Measurements from ENCODE around the gene FAM240A. TPM values are rescaled to one million over a fixed set of nuclear protein-coding genes. Genes with fewer than 3 reads are reported as not detected.

Gene FAM240A
- total RNA-seq, 2 donors from 2014 or later: not detected

GRCh38 chr3:46578973-46579755 lies 33.2 kb upstream of the FAM240A start:
- no peak for TF ChIP-seq CTCF (conservative IDR thresholded peaks at IDR 0.05)
- H3K4me1 Mint-ChIP-seq: peaks cover 49% of the 10 kb centered on the region
- peaks cover 54% of the 10 kb centered on the region for H3K36me3 ChIP-seq (ENCODE audit: control insufficient read depth, insufficient read depth, low read length)
- H3K9me3 Mint-ChIP-seq: peaks cover 2% of the 10 kb centered on the region
- peaks cover 62% of the 10 kb centered on the region for H3K36me3 Mint-ChIP-seq (ENCODE audit: low read depth)
- WGBS, 2 experiments (ENCODE audit: insufficient coverage in 1 of 2, insufficient read length in 1 of 2): 9 to 23% methylated on average over 9 to 10 of the region's 10 CpGs
- peaks cover 7% of the 10 kb centered on the region for H3K4me1 ChIP-seq (ENCODE audit: control insufficient read depth, insufficient read depth, low read length)
- H3K4me3 ChIP-seq (ENCODE audit: low read length): peak overlapping the region; percentile 99
- no peaks in the 10 kb centered on the region for H3K27me3 ChIP-seq (ENCODE audit: control insufficient read depth, insufficient read depth, low read length, poor library complexity, severe bottlenecking)
- no peaks in the 10 kb centered on the region for H3K27me3 Mint-ChIP-seq (ENCODE audit: insufficient read depth)
- H3K27ac Mint-ChIP-seq: peak overlapping the region; percentile 100
- DNase-seq: no peak
- H3K4me3 Mint-ChIP-seq: peak overlapping the region; percentile 97
- H3K9ac ChIP-seq (ENCODE audit: extremely low read depth, low read length, poor library complexity, severe bottlenecking): peak overlapping the region; percentile 99
- peaks cover 12% of the 10 kb centered on the region for H3K9me3 ChIP-seq (ENCODE audit: control insufficient read depth, low read length)
- no peak overlapping the region for H3K27ac ChIP-seq (ENCODE audit: low read depth, low read length)

GRCh38 chr3:46579756-46580286 lies 32.5 kb upstream of the FAM240A start:
- Mint-ChIP-seq H3K4me3 (peak overlapping the region; percentile 97), H3K27ac (peak overlapping the region; percentile 100), H3K9me3 (peaks cover 2% of the 10 kb centered on the region), H3K36me3 (ENCODE audit: low read depth) (peaks cover 67% of the 10 kb centered on the region), H3K27me3 (ENCODE audit: insufficient read depth) (no peaks in the 10 kb centered on the region), H3K4me1 (peaks cover 42% of the 10 kb centered on the region)
- 28 to 55% methylated on average over 7 to 14 of the region's 14 CpGs for WGBS, 2 experiments (ENCODE audit: insufficient coverage in 1 of 2, insufficient read length in 1 of 2)
- DNase-seq: no peak
- Histone ChIP-seq H3K4me3 (ENCODE audit: low read length) (peak overlapping the region; percentile 99), H3K27me3 (ENCODE audit: control insufficient read depth, insufficient read depth, low read length, poor library complexity, severe bottlenecking) (no peaks in the 10 kb centered on the region), H3K36me3 (ENCODE audit: control insufficient read depth, insufficient read depth, low read length) (peaks cover 59% of the 10 kb centered on the region), H3K27ac (ENCODE audit: low read depth, low read length) (no peak overlapping the region), H3K4me1 (ENCODE audit: control insufficient read depth, insufficient read depth, low read length) (peaks cover 5% of the 10 kb centered on the region), H3K9me3 (ENCODE audit: control insufficient read depth, low read length) (peaks cover 12% of the 10 kb centered on the region), H3K9ac (ENCODE audit: extremely low read depth, low read length, poor library complexity, severe bottlenecking) (peak overlapping the region; percentile 99)
- no peak for TF ChIP-seq CTCF (conservative IDR thresholded peaks at IDR 0.05)

- Mint-ChIP-seq H3K4me3 (peak overlapping the region; percentile 97), H3K27me3 (ENCODE audit: insufficient read depth) (no peaks in the 10 kb centered on the region), H3K4me1 (peaks cover 42% of the 10 kb centered on the region), H3K27ac (peak overlapping the region; percentile 100), H3K9me3 (peaks cover 2% of the 10 kb centered on the region), H3K36me3 (ENCODE audit: low read depth) (peaks cover 75% of the 10 kb centered on the region)
- peaks cover 12% of the 10 kb centered on the region for H3K9me3 ChIP-seq (ENCODE audit: control insufficient read depth, low read length)
- H3K9ac ChIP-seq (ENCODE audit: extremely low read depth, low read length, poor library complexity, severe bottlenecking): peak overlapping the region; percentile 99
- no peak for DNase-seq
- no peak for TF ChIP-seq CTCF (conservative IDR thresholded peaks at IDR 0.05)
- H3K36me3 ChIP-seq (ENCODE audit: control insufficient read depth, insufficient read depth, low read length): peaks cover 67% of the 10 kb centered on the region
- 97 to 100% methylated on average over 1 of the region's 1 CpG for WGBS, 2 experiments (ENCODE audit: insufficient coverage in 1 of 2, insufficient read length in 1 of 2)
- H3K27me3 ChIP-seq (ENCODE audit: control insufficient read depth, insufficient read depth, low read length, poor library complexity, severe bottlenecking): no peaks in the 10 kb centered on the region
- peaks cover 5% of the 10 kb centered on the region for H3K4me1 ChIP-seq (ENCODE audit: control insufficient read depth, insufficient read depth, low read length)
- H3K27ac ChIP-seq (ENCODE audit: low read depth, low read length): no peak overlapping the region
- peak overlapping the region; percentile 99 for H3K4me3 ChIP-seq (ENCODE audit: low read length)
Observed at GRCh38 chr3:46580675-46581074, 31.6 kb upstream of the FAM240A start.
